ENCODE data around the gene SLC52A1.
"Not testable (repeated sequence)": the region's sequence is repeated elsewhere in the genome, so short reads cannot be mapped to it uniquely, and the experiment has no call there.

Gene SLC52A1

DNA sequence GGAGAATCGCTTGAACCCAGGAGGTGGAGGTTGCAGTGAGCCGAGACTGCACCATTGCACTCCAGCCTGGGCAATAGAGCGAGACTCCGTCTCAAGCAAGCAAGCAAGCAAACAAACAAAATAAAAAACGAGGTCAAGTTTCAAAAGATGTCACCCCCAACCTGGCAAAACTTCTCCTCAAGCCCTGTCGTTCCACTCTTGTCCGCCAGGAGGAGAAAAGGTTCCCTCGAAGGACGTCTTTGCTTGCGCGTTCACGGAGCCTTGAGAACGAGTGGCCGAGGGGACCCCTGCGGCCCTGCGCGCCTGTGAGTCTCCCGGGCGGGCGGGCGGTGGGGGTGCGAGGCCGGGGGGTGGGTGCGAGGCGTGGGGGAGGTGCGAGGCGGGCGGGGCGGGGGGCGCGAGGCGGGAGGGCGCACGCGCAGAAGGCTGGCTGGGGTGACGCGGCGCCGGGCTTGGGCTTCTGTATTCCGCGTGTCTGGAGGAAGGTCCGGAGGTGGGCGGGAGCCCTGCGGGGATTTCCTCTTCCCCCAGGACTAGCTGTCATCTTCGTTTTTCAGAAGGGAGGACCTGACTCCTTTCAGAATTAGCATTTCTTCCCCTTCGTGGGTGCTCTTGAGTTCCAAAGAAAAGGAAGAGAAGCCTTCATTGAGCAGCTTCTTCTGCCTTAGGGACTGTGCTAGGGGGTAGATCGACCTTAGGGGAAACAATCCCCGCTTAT is 3.7 kb downstream of the SLC52A1 start:
- peak overlapping the region; percentile 45 for H3K4me3 ChIP-seq (ENCODE audit: low read depth, low read length)
- peak; percentile 83 for DNase-seq (ENCODE audit: low read depth)
- TF ChIP-seq, protein P1, sequence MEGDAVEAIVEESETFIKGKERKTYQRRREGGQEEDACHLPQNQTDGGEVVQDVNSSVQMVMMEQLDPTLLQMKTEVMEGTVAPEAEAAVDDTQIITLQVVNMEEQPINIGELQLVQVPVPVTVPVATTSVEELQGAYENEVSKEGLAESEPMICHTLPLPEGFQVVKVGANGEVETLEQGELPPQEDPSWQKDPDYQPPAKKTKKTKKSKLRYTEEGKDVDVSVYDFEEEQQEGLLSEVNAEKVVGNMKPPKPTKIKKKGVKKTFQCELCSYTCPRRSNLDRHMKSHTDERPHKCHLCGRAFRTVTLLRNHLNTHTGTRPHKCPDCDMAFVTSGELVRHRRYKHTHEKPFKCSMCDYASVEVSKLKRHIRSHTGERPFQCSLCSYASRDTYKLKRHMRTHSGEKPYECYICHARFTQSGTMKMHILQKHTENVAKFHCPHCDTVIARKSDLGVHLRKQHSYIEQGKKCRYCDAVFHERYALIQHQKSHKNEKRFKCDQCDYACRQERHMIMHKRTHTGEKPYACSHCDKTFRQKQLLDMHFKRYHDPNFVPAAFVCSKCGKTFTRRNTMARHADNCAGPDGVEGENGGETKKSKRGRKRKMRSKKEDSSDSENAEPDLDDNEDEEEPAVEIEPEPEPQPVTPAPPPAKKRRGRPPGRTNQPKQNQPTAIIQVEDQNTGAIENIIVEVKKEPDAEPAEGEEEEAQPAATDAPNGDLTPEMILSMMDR (conservative IDR thresholded peaks at IDR 0.05; ENCODE audit: low read depth, low read length): peak; percentile 82

DNA sequence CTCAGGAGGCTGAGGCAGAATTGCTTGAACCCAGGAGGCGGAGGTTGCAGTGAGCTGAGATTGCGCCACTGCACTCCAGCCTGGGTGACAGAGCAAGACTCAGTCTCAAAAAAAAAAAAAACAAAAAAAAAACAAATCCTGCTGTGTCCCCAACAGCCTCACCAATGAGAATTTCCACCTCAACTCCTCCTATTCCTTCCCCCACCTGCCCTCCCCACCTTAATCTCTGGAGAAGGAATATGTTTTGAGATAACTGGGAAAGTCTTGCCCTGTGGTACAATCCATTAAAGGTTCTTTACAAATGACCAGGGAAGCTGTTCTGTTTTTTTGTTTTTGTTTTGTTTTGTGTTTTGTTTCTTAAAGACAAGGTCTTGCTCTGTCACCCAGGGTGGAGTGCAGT is 5.1 kb downstream of the SLC52A1 start:
- H3K4me3 ChIP-seq (ENCODE audit: low read depth, low read length); DNase-seq (ENCODE audit: low read depth): not testable (repeated sequence)

DNA sequence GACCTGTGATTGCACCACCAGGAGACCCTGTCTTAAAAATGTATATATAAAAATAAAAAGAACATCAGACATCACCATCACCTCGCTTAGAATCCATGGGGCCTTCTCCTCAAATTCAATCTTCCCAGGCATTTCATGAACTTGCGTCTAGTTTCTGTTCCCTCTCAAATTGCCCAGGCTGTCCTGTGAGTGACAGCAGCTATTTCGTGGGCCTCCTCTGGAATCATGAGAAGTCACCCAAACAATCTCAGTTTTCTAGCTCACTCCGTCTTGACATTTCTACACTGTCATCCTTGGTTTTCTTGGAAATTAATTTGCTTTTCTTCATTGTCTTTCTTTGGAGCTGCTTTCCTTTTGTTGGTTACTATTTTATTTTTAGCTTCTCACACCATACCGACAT is 7.3 kb downstream of the SLC52A1 start:
- TF ChIP-seq, protein P1 (conservative IDR thresholded peaks at IDR 0.05; ENCODE audit: low read depth, low read length): no peak
- no peak for DNase-seq (ENCODE audit: low read depth)

DNA sequence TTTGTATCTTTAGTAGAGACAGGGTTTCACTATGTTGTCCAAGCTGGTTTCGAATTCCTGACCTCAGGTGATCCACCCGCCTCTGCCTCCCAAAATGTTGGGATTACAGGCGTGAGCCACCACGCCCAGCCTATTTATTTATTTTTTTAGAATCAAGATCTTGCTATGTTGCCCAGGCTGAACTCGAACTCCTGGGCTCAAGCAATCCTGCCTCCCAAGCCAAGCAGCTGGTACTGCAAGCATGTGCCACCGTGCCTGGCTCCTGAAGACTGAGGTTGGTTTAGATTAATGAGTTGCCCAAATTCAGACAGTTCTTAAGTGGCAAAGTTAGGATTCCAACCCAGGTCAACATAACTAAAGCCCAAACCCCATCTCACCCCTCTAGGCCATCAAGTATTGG is 7.9 kb downstream of the SLC52A1 start:
- DNase-seq (ENCODE audit: low read depth): no peak
- TF ChIP-seq, protein P1 (conservative IDR thresholded peaks at IDR 0.05; ENCODE audit: low read depth, low read length): no peak
- no peak overlapping the region for H3K4me3 ChIP-seq (ENCODE audit: low read depth, low read length)

More for the DNA sequence above, 7.3 kb downstream of the SLC52A1 start:
- no peak overlapping the region for H3K4me3 ChIP-seq (ENCODE audit: low read depth, low read length)

DNA sequence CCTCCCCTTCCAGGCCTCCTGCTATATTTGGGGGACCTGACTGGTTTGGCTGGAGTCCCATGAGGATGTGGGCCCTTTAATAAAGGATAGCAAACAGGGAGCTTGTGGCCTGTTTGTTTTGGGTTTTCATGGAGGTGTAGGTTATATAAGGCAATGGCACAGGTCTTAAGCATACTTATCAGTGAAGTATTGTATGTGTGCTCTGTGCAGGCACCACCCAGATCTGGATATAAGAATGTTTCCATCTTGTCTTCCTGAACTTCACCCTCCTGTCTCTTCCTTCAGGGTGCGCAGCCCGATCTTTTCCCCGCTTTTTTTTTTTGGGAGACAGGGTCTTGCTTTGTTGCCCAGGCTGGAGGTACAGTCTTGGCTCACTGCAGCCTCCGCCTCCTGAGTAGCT is 10.6 kb downstream of the SLC52A1 start:
- TF ChIP-seq, protein P1 (conservative IDR thresholded peaks at IDR 0.05; ENCODE audit: low read depth, low read length): no peak
- H3K4me3 ChIP-seq (ENCODE audit: low read depth, low read length): no peak overlapping the region
- DNase-seq (ENCODE audit: low read depth): no peak

DNA sequence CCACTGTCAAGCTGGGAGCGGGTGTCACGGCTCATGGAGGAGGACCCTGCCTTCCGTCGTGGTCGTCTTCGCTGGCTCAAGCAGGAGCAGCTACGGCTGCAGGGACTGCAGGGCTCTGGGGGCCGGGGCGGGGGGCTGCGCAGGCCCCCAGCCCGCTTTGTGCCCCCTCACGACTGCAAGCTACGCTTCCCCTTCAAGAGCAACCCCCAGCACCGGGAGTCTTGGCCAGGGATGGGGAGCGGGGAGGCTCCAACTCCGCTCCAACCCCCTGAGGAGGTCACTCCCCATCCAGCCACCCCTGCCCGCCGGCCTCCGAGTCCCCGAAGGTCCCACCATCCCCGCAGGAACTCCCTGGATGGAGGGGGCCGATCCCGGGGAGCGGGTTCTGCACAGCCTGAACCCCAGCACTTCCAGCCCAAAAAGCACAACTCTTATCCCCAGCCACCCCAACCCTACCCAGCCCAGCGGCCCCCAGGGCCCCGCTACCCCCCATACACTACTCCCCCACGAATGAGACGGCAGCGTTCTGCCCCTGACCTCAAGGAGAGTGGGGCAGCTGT is 11.6 kb downstream of the SLC52A1 start:
- TF ChIP-seq, protein P1 (conservative IDR thresholded peaks at IDR 0.05; ENCODE audit: low read depth, low read length): no peak
- DNase-seq (ENCODE audit: low read depth): no peak
- no peak overlapping the region for H3K4me3 ChIP-seq (ENCODE audit: low read depth, low read length)

DNA sequence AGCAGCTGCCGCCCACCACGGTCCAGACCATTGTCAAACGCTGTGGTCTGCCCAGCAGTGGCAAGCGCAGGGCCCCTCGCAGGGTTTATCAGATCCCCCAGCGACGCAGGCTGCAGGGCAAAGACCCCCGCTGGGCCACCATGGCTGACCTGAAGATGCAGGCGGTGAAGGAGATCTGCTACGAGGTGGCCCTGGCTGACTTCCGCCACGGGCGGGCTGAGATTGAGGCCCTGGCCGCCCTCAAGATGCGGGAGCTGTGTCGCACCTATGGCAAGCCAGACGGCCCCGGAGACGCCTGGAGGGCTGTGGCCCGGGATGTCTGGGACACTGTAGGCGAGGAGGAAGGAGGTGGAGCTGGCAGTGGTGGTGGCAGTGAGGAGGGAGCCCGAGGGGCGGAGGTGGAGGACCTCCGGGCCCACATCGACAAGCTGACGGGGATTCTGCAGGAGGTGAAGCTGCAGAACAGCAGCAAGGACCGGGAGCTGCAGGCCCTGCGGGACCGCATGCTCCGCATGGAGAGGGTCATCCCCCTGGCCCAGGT is 13.0 kb downstream of the SLC52A1 start:
- DNase-seq (ENCODE audit: low read depth): no peak
- no peak overlapping the region for H3K4me3 ChIP-seq (ENCODE audit: low read depth, low read length)
- TF ChIP-seq, protein P1 (conservative IDR thresholded peaks at IDR 0.05; ENCODE audit: low read depth, low read length): no peak
